ENCODE data around the gene SLC35E3.

DNA sequence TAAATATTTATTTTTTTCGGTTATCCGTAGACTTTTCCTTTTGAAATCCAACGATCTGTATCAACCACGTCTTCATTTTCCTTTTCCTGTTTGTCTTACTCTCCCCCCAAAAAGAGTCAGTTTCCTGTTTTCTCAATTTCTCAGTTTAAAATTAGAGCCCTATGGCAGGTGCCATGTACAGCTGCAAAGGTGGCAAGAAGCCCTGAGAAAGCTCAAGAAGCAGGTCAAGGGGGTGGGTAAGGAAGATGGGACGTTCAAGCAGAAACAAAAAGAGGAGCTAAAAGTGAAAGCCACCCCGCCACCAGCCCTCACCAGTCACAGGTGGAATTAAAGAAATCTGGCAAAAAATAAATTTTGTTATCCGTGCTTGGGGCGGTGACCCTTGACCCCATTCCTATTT, 26.7 kb downstream of the SLC35E3 start:
- no peak for TF ChIP-seq CTCF (IDR thresholded peaks at IDR 0.05)
- no peak for TF ChIP-seq POLR2A (IDR thresholded peaks at IDR 0.05)

All from testis (tissue), 2 donors.